ENCODE measurements around the gene LEMD1.
A peak's percentile ranks its signal among the peaks of the same experiment; 100 is the strongest.

Gene LEMD1
- 0 to 0.06 (median 0) reads per million in 18 experiments for total RNA-seq

GRCh38 chr1:205421798-205422197 lies at the start of gene LEMD1:
LEMD1 (minus strand) TSS chr1:205422056; CDS start chr1:205420536, 1,520 bp downstream.
- no peak for DNase-seq

GRCh38 chr1:205470131-205470530 lies 48.3 kb upstream of the LEMD1 start:
- no peak for DNase-seq

- no peak for DNase-seq
Observed at GRCh38 chr1:205466595-205467220, 44.9 kb upstream of the LEMD1 start.

- DNase-seq: no peak
Observed at GRCh38 chr1:205465392-205465791, 43.5 kb upstream of the LEMD1 start.

GRCh38 chr1:205458777-205459566 lies 37.1 kb upstream of the LEMD1 start:
- peak in 1 of 2 donors; percentile 44 for DNase-seq

GRCh38 chr1:205456868-205457745 lies 35.3 kb upstream of the LEMD1 start:
- no peak for DNase-seq

GRCh38 chr1:205456383-205456867 lies 34.6 kb upstream of the LEMD1 start:
- no peak for DNase-seq

- no peak for DNase-seq
Observed at GRCh38 chr1:205455581-205456382, 33.9 kb upstream of the LEMD1 start, which contains the start of gene BLACAT1. BLACAT1 (minus strand) TSS chr1:205456045.

GRCh38 chr1:205454903-205455335 lies 33.1 kb upstream of the LEMD1 start:
- DNase-seq: no peak

- DNase-seq: no peak
Observed at GRCh38 chr1:205453466-205453865, 31.6 kb upstream of the LEMD1 start.

- no peak for DNase-seq
Observed at GRCh38 chr1:205452933-205453332, 31.1 kb upstream of the LEMD1 start.

GRCh38 chr1:205452364-205452763 lies 30.5 kb upstream of the LEMD1 start:
- DNase-seq: no peak

- DNase-seq: no peak
Observed at GRCh38 chr1:205451759-205452164, 29.9 kb upstream of the LEMD1 start.

- DNase-seq: no peak
Observed at GRCh38 chr1:205451202-205451601, 29.3 kb upstream of the LEMD1 start.

GRCh38 chr1:205450448-205450847 lies 28.6 kb upstream of the LEMD1 start:
- DNase-seq: no peak

- no peak for DNase-seq
Observed at GRCh38 chr1:205449750-205450443, 28.0 kb upstream of the LEMD1 start.

GRCh38 chr1:205449254-205449749 lies 27.4 kb upstream of the LEMD1 start:
- DNase-seq: no peak

GRCh38 chr1:205448540-205449253 lies 26.8 kb upstream of the LEMD1 start:
- no peak for DNase-seq

- no peak for DNase-seq
Observed at GRCh38 chr1:205447457-205448341, 25.8 kb upstream of the LEMD1 start.

Data from inflammatory macrophage (primary cell).